Islet of Langerhans (tissue), 1 donor: ENCODE results near the gene ADCY2.

Experiments used
- FAIRE-seq: peaks from one replicate; lab custom pipeline; 2011; peaks lifted over from hg19 to GRCh38; lab: Jason Lieb, UNC

The ADCY2 gene

DNA sequence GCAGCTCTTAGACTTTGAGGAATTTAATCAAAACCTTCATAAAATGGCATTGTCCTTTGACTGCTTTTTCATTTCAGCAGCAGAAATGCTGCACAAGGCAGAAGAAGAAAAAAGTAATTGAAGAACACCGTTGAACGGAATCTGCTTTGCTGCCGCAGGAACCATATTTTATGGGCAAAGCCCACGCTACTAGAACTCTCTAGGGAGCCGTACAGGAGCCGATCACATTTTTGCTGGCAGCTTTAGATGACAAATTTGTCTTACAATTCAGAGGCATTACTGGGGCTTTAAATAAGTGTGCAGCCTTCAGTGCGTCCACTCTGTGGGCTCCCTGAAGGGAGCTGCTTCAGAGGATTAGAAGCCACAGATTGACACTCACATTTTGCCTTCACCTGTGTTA lies 449.6 kb downstream of the ADCY2 start:
- FAIRE-seq = no peak

DNA sequence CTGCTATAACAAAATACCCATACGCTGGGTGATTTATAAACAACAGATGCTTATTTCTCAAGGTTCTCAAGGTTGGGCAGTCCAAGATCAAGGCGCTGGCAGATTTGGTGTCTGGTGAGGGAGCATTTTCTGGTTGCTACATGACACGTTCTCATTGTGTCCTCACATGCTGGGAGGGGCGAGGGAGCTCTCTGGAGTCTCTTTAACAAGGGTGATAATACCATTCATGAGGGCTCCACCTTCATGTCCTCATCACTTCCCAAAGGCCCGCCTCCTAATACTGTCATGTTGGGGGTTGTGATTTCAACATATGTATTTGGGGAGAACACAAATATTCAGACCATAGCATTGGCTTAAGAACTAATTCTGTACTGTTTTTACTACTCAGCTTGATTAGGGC lies 450.4 kb downstream of the ADCY2 start:
- FAIRE-seq = no peak

DNA sequence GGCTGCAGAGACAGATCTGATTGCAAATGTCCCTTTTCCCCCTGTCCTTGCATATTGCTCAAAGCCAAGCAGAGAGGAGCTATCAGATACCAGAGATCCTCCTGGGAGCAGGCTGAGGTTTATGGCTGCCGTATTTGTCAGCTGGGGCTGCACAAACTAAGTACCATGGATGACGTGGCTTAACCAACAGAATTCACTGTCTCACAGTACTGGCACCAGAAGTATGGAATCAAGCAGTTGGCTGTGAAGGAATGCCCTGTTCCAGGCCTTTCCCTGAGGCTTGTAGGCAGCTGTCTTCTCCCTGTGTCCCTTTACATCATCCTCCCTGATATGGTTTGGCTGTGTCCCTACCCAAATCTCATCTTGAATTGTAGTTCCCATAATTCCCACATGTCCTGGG lies 452.4 kb downstream of the ADCY2 start:
- no peak for FAIRE-seq

DNA sequence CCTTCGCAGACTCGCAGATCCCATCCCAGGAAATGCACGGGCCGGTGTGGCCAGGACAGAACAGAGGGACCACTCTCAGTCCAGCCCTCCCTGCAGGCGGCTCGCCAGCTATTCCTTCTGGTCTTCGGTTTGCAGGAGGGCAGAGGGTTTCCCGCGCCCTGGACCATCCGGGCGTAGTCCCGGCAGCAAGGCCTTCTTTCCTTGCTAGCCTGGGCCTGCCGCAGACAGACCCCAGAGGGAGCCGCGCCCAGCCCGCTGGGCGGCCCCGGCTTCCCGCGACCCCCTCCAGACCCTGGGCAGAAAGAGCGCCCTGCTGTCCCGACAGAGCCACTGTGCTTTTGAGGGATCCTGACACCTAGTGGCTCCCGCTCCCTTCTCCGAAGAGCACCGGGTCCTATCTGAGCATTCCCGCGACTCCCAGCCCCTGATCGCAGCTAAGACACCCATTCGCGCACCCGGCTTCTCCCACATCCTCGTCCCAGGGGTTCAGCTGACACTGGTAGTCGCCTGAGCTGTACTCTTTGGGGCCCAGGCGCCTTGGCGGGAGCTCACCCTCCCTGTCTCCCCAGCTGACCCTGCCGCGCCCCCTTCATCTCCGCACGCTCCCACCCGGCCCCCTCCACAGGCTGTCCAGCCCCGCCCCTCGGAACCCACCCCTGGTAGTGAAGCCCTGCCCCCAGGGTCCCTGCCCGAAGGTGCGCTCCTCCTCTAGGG lies 453.9 kb downstream of the ADCY2 start:
- no peak for FAIRE-seq

DNA sequence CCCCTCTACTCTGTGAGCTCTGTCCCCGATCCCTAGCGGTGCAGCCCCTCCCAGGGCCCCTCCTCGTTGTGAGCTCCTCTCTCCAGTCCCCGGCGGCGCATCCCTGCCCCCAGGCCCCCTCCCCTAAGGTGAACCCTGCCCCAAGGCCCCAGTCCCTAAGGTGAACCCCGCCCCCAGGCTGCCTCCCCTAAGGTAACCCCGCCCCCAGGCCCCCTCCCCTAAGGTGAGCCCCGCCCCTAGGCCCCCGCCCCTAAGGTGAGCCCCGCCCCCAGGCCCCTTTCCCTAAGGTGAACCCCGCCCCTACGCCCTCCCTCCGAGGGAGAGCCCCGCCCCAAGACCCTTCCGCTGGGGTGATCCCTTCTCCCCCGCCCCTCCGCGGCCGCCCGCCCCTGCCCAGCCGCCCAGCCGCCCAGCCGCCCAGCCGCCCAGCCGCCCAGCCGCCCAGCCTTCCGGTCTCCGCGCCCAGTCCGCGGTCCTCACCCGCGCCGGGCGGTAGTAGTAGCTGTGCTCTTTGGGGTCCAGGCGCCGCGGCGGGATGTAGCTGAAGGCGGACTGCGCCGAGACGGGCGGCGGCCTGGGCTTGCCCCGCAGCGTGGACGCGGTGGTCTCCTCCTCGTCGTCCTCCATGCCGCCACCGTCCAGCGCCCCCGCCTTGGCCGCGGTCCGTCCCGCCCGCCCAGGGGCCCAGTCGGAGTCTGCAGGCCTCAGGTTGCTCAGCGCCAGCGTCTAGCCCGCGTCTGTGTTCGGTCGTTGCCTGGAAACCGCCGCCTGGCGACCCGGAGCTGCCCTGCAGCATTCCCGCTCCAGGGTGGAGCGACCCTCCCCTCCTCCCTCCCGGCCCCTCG lies 454.7 kb downstream of the ADCY2 start, which contains the start of gene CFAP90:
TSS of gene CFAP90 (minus strand) at position 739 of the 845 bp plus-strand sequence. CDS start at position 627, 112 bp downstream.
- FAIRE-seq = no peak

DNA sequence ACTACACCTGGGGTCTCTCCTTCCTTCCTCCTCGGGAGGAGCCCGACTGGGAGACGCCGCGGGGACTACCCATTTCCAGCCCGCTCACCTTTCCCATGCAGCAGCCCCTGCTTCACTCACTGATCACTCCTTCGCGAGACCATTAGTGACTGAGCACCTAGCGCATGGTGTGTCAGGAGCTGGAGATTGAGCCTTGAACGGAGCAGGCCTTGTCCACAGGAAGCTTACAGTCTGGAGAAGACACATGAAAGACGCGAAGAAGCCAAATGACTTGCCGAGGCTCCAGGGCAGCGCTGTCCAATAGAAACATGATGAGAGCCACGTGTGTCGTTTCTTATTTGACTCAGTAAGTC lies 455.3 kb downstream of the ADCY2 start:
- no peak for FAIRE-seq

DNA sequence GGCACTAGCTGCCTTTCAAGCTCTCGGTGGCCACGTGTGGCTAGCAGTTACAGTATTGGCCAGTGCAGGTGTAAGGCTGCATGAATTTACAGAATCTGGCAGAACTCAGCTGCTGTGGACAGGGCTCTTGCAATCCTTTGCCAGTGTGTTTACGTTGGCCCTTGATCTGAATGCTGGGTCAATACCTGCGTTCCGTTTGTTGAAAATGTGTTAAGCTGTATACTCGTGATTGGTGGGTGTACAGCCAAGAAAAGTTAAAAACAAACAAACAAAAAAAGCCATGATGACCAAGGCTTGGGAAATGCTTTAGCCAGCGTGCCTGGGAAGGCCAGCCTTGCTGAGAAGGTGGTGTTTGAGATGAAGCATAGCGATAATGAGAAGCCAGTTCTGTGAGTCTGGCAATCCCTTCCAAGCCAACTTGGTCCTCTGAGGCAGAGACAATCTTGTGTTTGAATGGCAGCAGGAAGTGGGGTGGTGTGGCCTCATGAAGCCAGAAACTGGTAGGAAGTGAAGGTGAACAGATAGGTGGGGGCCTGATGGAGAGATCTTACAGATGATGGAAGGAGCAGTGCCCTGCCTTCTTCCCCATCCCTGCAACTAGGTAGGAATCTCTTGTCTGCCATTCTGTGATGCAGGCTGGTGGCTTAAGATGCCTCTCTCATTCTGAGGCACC lies 455.8 kb downstream of the ADCY2 start:
- FAIRE-seq = no peak

DNA sequence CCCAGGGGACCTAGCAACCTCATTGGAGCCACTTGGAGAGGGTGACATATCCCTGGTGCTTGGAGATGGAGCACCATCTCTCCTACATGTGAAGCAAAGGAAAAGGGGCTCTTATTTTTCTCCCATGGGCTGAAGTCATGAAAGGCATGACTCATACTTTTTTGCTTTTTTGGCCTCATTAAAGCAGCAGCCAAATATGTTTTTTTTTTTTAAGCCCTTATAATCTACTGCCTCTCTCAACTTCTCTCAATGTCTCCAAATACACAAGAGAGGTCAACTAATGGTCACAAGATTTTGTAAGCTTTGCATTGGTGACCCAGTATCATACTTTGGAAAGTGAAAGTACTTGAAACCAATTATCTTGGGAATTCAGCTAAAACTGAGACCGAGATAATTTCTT lies 456.6 kb downstream of the ADCY2 start:
- FAIRE-seq = no peak

DNA sequence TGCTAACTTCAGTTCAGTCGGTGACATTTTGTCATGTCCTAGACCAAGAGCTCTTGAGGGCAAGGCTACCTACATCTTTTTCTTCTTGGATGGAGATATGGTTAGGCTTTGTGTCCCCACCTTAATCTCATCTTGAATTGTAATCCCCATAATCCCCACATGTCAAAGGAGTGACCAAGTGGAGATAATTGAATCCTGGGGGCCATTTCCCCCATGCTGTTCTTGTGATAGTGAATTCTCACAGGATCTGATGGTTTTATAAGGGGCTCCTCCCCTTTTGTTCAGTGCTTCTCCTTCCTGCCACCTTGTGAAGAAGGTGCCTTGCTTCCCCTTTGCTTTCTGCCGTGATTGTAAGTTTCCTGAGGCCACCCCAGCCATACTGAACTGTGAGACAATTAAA lies 457.1 kb downstream of the ADCY2 start:
- no peak for FAIRE-seq

DNA sequence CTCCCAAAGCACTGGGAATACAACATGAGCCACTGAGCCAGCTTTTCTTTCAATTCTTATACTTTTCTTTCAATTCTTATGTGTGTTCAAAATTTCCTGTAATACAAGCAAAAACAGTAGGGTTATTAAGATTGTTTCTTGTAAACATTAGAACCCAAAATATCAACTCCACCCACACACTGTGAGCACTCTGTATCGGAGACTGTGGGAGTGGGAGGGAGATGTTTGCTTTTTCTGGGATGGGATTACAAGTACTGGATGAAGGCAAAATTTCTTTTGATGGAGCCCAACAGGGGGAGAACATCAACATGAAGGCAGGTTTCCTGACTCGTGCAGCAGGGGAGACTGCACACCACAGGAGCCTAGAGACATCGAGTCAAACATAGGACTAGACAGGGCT lies 459.7 kb downstream of the ADCY2 start:
- FAIRE-seq = no peak

DNA sequence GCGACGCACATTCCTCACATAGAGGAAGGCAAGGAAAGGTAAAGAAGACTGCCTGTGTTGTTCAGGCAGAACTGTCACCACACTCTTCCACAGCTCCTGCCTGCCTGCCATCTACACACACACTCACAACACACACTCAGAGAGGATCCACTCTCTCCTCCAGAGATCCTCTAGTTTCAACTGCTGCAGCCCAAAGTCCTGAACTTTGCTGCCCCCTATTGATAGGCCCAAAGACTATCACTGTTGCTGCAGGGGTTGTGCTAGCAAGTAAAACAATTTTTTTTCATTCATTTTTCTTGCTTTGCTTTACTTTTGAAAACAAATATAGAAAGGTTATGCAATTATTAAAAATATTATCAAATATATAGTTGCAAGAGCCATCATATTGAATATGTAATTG lies 460.9 kb downstream of the ADCY2 start:
- FAIRE-seq = peak; percentile 96

DNA sequence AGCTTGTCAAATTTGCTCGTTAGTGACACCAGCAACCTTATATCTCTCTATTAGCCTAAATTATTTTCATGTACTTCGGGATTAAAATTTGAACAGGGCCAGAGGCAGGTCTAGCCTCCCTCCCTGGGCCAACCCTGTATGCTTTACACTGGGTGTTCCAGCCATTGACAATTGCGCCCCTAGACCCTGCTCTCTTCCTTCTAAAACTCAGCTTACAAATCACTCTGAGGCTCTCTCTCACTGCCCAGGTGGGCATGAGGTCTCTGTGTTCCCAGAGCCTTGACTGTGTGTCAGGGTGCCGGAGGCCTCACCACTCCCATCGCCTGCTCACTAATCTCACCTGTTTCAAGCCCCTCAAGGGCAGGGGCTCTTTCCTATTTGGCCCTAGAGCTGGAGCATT lies 461.4 kb downstream of the ADCY2 start:
- no peak for FAIRE-seq

DNA sequence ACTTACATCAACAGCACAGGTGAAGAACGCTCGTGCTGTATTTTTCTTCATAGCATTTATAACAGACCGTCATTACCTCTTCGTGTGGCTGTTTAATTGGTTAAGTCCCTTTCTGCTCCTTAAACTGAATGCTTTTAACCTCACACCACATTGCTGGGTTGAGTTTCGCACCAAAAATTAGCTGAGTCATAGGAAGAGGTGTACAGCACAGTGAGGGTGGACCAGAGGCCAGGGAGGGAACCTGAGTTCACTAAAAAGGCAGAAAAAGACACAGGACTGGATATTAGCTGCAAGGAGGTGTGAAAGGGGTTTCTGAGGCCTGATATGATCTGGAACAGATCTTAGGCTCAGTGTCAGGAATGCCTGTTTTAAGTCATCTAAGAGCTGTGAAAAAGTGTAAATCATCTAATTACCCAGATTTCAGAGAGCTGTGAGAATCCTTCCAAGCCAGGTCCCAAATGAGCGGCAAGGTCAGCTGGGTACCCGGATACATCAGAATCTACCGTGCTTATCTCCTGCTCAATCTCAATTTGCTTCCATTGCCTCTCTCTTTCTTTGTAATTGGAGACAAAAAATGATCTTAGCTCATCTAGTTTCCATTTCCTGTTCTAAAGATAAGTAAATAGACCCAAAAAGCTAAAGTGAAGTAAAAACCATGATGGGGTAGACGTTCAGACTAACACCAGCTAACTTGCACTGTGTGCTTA lies 462.1 kb downstream of the ADCY2 start:
- no peak for FAIRE-seq

DNA sequence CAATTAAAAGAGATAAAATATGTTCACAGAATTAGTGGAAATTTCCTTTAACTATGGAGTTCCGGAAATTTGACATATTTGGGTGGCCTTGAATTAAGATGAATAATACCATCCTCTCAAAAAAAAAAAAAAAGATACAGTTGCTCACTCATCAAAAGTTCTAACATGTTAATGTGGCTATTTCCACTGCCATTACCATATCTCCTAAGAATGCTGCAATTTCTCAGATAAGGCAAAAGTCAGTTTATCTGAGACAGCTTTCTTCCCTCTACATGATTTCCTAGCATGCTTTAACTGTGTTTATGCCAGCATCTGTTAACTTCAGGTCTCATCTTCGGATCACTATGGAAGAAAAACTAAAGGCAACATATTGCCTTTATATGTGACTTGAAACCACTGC lies 470.3 kb downstream of the ADCY2 start:
- no peak for FAIRE-seq

DNA sequence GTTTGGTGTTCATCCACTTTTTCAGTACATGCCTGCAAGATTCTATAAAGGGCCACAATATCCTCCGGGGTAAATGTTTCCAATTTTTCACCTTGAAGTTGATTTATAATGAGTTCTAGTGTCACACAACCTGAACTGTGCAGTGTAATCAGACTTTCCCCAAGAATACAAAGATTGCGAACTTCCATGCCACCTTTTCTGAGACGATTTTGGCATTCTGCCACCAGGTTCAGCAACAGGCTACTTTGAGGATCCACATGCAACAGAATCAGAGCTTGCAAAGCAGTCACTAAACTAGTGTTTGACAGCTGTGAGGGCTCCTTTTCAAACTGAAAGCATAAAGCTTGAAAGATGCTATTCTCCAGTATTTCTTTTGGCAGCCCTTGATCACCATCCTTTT lies 471.3 kb downstream of the ADCY2 start:
- FAIRE-seq = no peak

DNA sequence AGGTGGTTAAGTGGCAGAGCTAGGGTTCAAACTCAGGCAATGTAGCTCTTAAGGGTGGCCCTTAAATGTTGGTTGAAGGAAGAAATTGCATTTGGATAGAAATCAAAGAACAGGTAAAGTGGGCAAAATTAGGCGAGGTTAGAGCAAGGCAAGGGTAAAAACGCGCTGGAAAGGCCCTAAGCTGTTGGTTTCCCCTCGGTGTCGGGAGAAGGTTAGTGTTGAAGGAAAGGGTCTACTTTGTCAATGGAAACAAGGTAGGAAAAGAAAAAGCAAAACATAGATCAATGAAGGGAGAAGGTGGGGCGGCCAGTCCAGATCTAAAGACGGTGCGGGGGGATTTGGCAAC lies 472.5 kb downstream of the ADCY2 start:
- no peak for FAIRE-seq

DNA sequence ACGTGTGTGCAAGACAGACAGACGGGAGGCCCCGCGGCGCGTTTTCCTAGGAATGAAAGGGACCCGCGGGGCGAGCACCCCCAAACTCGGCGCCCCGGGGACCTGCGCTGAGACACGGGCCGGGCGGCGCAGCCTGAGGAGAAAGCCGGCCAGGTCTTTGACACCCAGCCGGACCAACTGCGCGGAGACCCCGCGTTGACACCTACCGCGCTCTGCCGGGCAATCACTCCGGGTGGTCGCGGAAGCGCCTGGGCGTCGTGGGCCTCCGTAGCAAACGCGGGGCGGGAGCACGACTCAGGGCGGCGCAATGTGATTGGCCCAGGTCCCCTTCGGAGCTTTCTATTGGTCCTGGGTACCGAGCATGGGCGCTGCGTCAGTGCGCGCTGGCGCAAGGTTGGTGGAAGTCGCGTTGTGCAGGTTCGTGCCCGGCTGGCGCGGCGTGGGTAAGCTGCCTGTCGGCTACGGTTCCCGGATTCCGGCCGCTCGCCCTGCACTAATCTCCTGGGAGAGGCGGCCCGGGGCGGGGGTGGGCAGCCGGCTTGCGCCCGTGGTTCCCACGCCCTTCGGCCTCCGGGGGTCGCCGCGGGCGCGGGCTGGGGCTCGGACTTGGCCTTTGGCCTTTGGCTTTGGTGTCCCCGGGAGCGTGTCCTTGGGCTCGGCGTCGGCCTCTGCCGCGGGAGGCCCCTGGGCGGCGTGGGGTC lies 473.0 kb downstream of the ADCY2 start, which contains the start of the genes FASTKD3 and MTRR:
TSS of gene FASTKD3 (minus strand) at position 259 of the 701 bp plus-strand sequence. CDS start 948 bp downstream, outside the sequence.
TSS of gene MTRR (plus strand) at position 376 of the 701 bp plus-strand sequence. CDS start 1,647 bp downstream, outside the sequence.
- no peak for FAIRE-seq

DNA sequence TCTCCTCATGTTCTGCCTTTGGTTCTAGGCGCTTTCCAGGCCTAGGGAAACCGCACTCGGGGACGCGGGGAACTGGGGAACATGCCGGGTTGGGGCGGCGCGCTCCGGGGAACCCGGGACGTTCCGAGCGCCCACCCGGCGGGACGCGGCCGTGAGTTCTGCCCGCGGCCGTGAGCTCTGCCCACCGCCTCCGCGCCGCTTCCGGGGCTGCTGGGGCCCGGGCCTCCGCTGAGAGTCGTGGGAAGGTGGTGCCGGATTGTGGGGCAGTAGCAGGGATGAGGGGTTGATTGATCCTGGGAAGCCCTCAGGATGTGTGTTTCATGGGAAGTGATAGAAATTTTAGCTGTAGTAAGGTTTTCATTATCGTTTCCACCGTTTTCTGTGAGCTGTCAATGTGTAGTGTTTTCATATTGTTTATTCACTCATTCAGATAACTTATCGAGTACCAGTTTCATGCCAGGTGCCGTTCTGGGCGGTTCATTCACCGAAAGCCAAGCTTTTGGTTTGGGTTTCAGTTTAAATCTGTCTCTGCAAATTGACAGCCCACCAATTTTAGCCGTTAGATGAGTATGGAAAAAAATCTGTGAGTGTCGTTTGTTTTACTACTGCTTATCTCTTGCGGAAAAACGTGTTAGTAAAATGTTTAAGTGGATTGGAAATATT lies 473.7 kb downstream of the ADCY2 start:
- no peak for FAIRE-seq

DNA sequence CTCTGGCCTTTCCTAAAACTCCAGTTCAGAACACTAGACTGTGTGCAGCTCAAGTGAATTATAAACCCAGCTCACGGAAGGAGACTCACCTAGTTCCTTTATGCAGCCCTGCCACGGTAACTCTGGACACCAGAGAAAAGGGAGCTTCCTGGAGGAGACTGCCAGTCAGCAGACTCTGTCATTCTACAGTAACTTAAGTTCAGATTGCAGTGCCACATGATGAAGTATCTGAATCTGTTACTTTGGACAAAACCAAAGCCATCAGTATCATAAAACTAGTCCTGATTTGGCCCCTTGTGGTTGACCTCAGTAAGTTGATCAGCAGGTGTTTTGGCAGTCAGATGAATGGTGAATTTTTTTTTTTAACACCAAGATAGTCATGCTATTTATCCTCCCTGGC lies 475.7 kb downstream of the ADCY2 start:
- FAIRE-seq = no peak

DNA sequence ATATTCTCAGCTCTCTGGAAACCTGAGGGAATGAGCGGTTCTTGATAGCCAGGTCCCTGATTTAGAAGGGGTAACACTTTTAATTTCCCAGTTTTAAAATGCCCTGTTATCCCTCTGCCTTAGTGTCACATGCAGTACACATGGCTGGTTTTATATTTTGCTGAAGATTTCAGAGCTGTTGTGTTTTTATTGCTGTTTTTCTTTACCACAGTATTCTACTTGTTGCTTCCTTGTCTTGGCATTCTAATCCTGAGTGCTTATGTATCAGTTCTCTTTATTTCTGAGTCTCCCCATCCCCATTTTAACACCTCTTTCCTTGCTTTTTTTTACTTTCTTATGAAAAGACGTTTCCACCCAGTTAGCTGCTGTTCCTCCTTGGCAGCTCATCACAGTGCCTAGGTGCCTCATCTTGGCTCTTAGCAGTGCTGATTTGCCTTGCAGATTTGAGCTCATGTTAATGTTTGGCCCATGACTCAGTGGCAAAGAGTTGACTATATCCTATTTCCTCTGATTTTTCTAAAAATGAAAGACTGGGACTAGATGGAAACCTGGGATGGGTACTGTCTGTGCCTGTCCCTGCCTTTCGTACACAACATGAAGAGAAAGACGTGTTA lies 476.7 kb downstream of the ADCY2 start:
- FAIRE-seq = no peak

DNA sequence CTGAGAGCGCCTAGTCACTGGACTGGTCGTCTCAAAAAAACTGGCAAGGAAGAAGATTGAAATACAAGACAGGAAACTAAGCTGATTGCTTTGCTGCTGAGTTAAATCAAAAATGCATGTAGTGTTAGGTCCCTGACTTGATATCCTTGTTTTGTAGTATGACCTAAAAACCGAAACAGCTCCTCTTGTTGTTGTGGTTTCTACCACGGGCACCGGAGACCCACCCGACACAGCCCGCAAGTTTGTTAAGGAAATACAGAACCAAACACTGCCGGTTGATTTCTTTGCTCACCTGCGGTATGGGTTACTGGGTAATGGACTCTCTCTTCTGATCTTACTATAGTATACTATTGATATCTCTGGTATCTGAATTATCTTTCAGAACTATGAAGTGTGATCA lies 477.3 kb downstream of the ADCY2 start:
- FAIRE-seq = no peak
